GM12878 (cell line): ENCODE measurements around the gene GCNT2. TPM values are rescaled to one million over a fixed set of nuclear protein-coding genes. Genes with fewer than 3 reads are reported as not detected.

Source experiments
- ATAC-seq: fragments of 200-7000 bp; cut with Tn5 transposase; 3 replicates; pipeline ENCODE4 v1.9.1; 2020; ENCODE audit warnings: mild to moderate bottlenecking, moderate library complexity
- BruUV-seq: library from RNA; stranded (reverse); fragments of 400-500 nt; replicated peaks from 2 replicates; lab custom pipeline; 2021; lab: Mats Ljungman, UMichigan
- CTCF ChIA-PET: fragments of 300-600 bp; sonication (Branson Sonifier 250); formaldehyde crosslinking; extraction: SDS; loops from one replicate; lab custom pipeline; 2021; ENCODE audit warnings: inconsistent platforms; lab: Yijun Ruan, JAX
- POLR2A ChIA-PET: fragments of 350-600 bp; formaldehyde crosslinking; extraction: SDS; loops from one replicate; lab custom pipeline; 2021; ENCODE audit warnings: inconsistent platforms; lab: Charles Lee
- RAD21 ChIA-PET: fragments of 300-600 bp; sonication (Branson Sonifier 250); formaldehyde crosslinking; loops from one replicate; lab custom pipeline; 2023; ENCODE audit warnings: antibody characterized with exemption; ENCODE audit not compliant: unreplicated experiment; lab: Charles Lee
- SMC1A ChIA-PET: fragments of 300-600 bp; sonication (Branson Sonifier 250); formaldehyde crosslinking; loops from one replicate; lab custom pipeline; 2023; ENCODE audit not compliant: unreplicated experiment, uncharacterized antibody; lab: Charles Lee
- DNase-seq: peaks from one replicate; pipeline ENCODE4 v3.0.0-alpha.2; 2011; ENCODE audit warnings: low read depth, low spot score
- FAIRE-seq: peaks from 3 replicates; lab custom pipeline; 2011; peaks lifted over from hg19 to GRCh38; lab: Jason Lieb, UNC
- H2AFZ ChIP-seq: 2 replicates; pipeline ENCODE4 v1.6.0; 2011; ENCODE audit warnings: low read depth, low read length, control low read depth; ENCODE audit not compliant: control insufficient read depth
- H3K27ac ChIP-seq: 2 replicates; pipeline ENCODE4 v1.5.1; 2011; ENCODE audit warnings: control low read depth; ENCODE audit not compliant: control insufficient read depth, insufficient read depth
- H3K27me3 ChIP-seq, 2 experiments: replicated peaks in 1 of 2; 2 replicates each; pipeline versions ENCODE4 v1.6.0 to v1.6.1; 2011; ENCODE audit warnings: low read length in 1 of 2; ENCODE audit not compliant: control insufficient read depth in 2 of 2, insufficient read depth in 2 of 2
- H3K36me3 ChIP-seq, 2 experiments: 2 replicates each; pipeline ENCODE4 v1.5.1; 2011; ENCODE audit warnings: low read length in 1 of 2; ENCODE audit not compliant: control insufficient read depth in 2 of 2, insufficient read depth in 2 of 2
- H3K4me1 ChIP-seq: 2 replicates; pipeline ENCODE4 v1.6.1; 2011; ENCODE audit warnings: mild to moderate bottlenecking, low read length, moderate library complexity, mixed read lengths; ENCODE audit not compliant: control insufficient read depth, insufficient read depth
- H3K4me2 ChIP-seq: 2 replicates; pipeline ENCODE4 v1.6.0; 2011; ENCODE audit warnings: control low read depth; ENCODE audit not compliant: control insufficient read depth, insufficient read depth
- H3K4me3 ChIP-seq: fragments of 200-600 bp; sonication (generic); 2 replicates; pipeline ENCODE4 v1.5.1; 2016
- H3K79me2 ChIP-seq: 2 replicates; pipeline ENCODE4 v1.6.0; 2011; ENCODE audit warnings: low read length; ENCODE audit not compliant: control insufficient read depth, insufficient read depth
- H3K9ac ChIP-seq: 2 replicates; pipeline ENCODE4 v1.8.0; 2011; ENCODE audit warnings: low read length, control low read depth, mixed read lengths; ENCODE audit not compliant: control insufficient read depth, insufficient read depth
- H3K9me3 ChIP-seq: replicated peaks from 3 replicates; pipeline ENCODE4 v1.5.1; 2011; ENCODE audit warnings: mild to moderate bottlenecking, low read length; ENCODE audit not compliant: control insufficient read depth, insufficient read depth
- H4K20me1 ChIP-seq: 2 replicates; pipeline ENCODE4 v1.6.0; 2011; ENCODE audit not compliant: control insufficient read depth, insufficient read depth
- BRCA1 ChIP-seq: IDR thresholded peaks from 2 replicates; pipeline ENCODE4 v1.6.1; 2011; ENCODE audit warnings: low read depth, low read length, improper control_type of control experiment
- CBFB ChIP-seq: IDR thresholded peaks from 2 replicates; pipeline ENCODE4 v1.6.1; 2016; ENCODE audit warnings: antibody characterized with exemption, low read depth
- CHD4 ChIP-seq: fragments of 200-600 bp; sonication (generic); IDR thresholded peaks from 2 replicates; pipeline ENCODE4 v1.6.1; 2016; ENCODE audit warnings: mild to moderate bottlenecking
- EGR1 ChIP-seq, 2 experiments: IDR thresholded peaks; 1 replicate in 1 of 2; 2 replicates in 1 of 2; pipeline ENCODE4 v1.6.1; 2011 to 2012; ENCODE audit warnings: low read depth in 2 of 2, low read length in 2 of 2, borderline replicate concordance in 1 of 2, mild to moderate bottlenecking in 1 of 2, moderate library complexity in 1 of 2
- EZH2 ChIP-seq: IDR thresholded peaks from 2 replicates; pipeline ENCODE4 v1.6.1; 2012; ENCODE audit warnings: low read depth, mild to moderate bottlenecking, control low read depth, inconsistent platforms, low read length, borderline replicate concordance; ENCODE audit not compliant: control insufficient read depth
- HDGF ChIP-seq: fragments of 450-650 bp; IDR thresholded peaks from 2 replicates; pipeline ENCODE4 v1.6.1; 2016; ENCODE audit warnings: antibody characterized with exemption
- MEF2A ChIP-seq: IDR thresholded peaks from 2 replicates; pipeline ENCODE4 v1.6.1; 2011; ENCODE audit warnings: low read depth, mild to moderate bottlenecking, low read length, moderate library complexity; ENCODE audit not compliant: insufficient read depth
- NFIC ChIP-seq: IDR thresholded peaks from 2 replicates; pipeline ENCODE4 v1.6.1; 2012; ENCODE audit warnings: low read depth, mild to moderate bottlenecking, inconsistent platforms, low read length, moderate library complexity
- NFYB ChIP-seq: IDR thresholded peaks from 2 replicates; pipeline ENCODE4 v1.6.1; 2011; ENCODE audit warnings: low read depth, mild to moderate bottlenecking, low read length, improper control_type of control experiment, moderate library complexity; ENCODE audit not compliant: insufficient read depth
- RELA ChIP-seq: fragments of 450-650 bp; IDR thresholded peaks from 2 replicates; pipeline ENCODE4 v1.8.0; 2014; ENCODE audit warnings: borderline replicate concordance; ENCODE audit not compliant: partially characterized antibody
- RFX5 ChIP-seq: IDR thresholded peaks from 2 replicates; pipeline ENCODE4 v1.6.1; 2011; ENCODE audit warnings: low read depth, low read length, improper control_type of control experiment
- SREBF1 ChIP-seq: IDR thresholded peaks from 2 replicates; pipeline ENCODE4 v1.6.1; 2012; ENCODE audit warnings: mild to moderate bottlenecking, low read length
- ZBTB33 ChIP-seq: fragments of 450-650 bp; IDR thresholded peaks from 2 replicates; pipeline ENCODE4 v1.6.1; 2017; ENCODE audit warnings: mild to moderate bottlenecking
- ZZZ3 ChIP-seq: IDR thresholded peaks from 2 replicates; pipeline ENCODE4 v1.6.1; 2011; ENCODE audit warnings: low read depth; ENCODE audit not compliant: control insufficient read depth, insufficient read length
- WGBS: methylation state at CpG from one replicate; pipeline ENCODE4 v1.1.6; 2016; ENCODE audit warnings: low lambda C conversion rate; ENCODE audit not compliant: insufficient replicate concordance, insufficient coverage; ENCODE audit errors: missing lambda C conversion rate; 5-methylcytosine and 5-hydroxymethylcytosine counted together
- in situ Hi-C: fragments of 300-500 bp; cut with MboI; formaldehyde crosslinking; loops from 9 replicates; pipeline ENCODE4 v1.14.3; 2018; ENCODE audit warnings: mixed read lengths
- intact Hi-C: fragments of 100-400 bp; cut with micrococcal nuclease; formaldehyde crosslinking; loops from one replicate; pipeline ENCODE4 v1.14.2; 2022; ENCODE audit not compliant: unreplicated experiment
- polyA plus RNA-seq, 11 experiments: library from polyadenylated mRNA; depleted of rRNA in 4 of 11; unstranded in 6 of 11; stranded (reverse) in 5 of 11; fragments of >200 nt; fragmentation: Nextera tagmentation in 4 of 11; fragmentation: Illumina TruSeq in 1 of 11; extraction: Ambion mirVana in 4 of 11; extraction: Trizol in 1 of 11; gene quantifications; 1 replicate in 1 of 11; 2 replicates in 10 of 11; pipeline versions ENCODE4 v1.2.1 to v1.2.3, GENCODE V29; 2011 to 2016; ENCODE audit warnings: inconsistent platforms in 2 of 11, missing spikeins in 2 of 11, low read depth in 1 of 11
- total RNA-seq, 4 experiments: library from RNA; depleted of rRNA in 3 of 4; stranded (reverse); fragments of >200 nt in 3 of 4; fragmentation: Illumina TruSeq in 1 of 4; extraction: Trizol in 1 of 4; gene quantifications; 2 replicates each; pipeline versions ENCODE4 v1.2.1 to v1.2.3, GENCODE V29; 2013 to 2021
- TF ChIP-seq, protein P1 (sequence below): IDR thresholded peaks from 2 replicates; pipeline ENCODE4 v1.6.1; 2012; ENCODE audit warnings: low read depth, low read length, improper control_type of control experiment
- TF ChIP-seq, protein P2 (sequence below): fragments of 450-650 bp; IDR thresholded peaks from 2 replicates; pipeline ENCODE4 v1.6.1; 2016; ENCODE audit warnings: mild to moderate bottlenecking
- TF ChIP-seq, protein P3 (sequence below): IDR thresholded peaks from 2 replicates; pipeline ENCODE4 v1.6.1; 2012; ENCODE audit warnings: low read length, inconsistent platforms

Gene GCNT2
- total and polyA plus RNA-seq, 10 of the 15 experiments (the other 5 are each of a cell fraction or from before 2014, with no cell fraction given): 5.0 to 21.6 (median 11.9) TPM

DNA sequence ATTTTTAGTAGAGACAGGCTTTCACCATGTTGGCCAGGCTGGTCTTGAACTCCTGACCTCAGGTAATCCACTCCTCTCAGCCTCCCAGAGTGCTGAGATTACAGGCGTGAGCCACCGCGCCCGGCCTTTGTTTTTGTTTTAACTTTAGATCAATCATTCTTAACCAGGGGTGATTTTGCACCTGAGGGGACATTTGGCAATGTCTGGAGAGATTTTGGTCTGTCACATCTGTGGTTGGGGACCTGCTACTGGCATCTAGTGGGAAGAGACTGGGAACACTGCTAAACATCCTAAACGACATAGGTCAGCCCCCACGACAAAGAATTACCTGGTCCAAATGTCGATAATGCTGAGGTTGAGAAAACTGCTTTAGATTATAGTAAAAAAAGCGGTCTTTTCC lies 91.0 kb downstream of the GCNT2 start:
- H3K9me3 ChIP-seq: no peaks in the 10 kb centered on the region; the same call in 2 of the 3 replicates
- BruUV-seq: no TSS peak
- H3K27me3 ChIP-seq: no peaks in the 10 kb centered on the region
- intact Hi-C loops (no loop called here), in situ Hi-C loops (no loop called here)
- no peaks in the 10 kb centered on the region; the same call in 1 of the 2 replicates for H4K20me1 ChIP-seq
- H3K36me3 ChIP-seq: no peaks in the 10 kb centered on the region
- H2AFZ ChIP-seq: no peak overlapping the region
- RAD21 ChIA-PET: interaction anchor here (1.0 kb wide), 1 partner anchor 10 kb away, joined by 3 read pairs; no protein-coding TSS in a partner anchor
- SMC1A ChIA-PET: no interaction called here
- TF ChIP-seq ZZZ3 (no peak), RELA (no peak), NFIC (no peak), RFX5 (no peak), CBFB (no peak), NFYB (no peak), SREBF1 (no peak), ZBTB33 (no peak), EZH2 (no peak), CHD4 (no peak), EGR1 (IDR thresholded peaks at IDR 0.05; ENCODE audit: borderline replicate concordance in 1 of 2, low read depth in 2 of 2, low read length in 2 of 2) (no peak), HDGF (no peak), MEF2A (no peak), BRCA1 (no peak)
- TF ChIP-seq, protein P1, sequence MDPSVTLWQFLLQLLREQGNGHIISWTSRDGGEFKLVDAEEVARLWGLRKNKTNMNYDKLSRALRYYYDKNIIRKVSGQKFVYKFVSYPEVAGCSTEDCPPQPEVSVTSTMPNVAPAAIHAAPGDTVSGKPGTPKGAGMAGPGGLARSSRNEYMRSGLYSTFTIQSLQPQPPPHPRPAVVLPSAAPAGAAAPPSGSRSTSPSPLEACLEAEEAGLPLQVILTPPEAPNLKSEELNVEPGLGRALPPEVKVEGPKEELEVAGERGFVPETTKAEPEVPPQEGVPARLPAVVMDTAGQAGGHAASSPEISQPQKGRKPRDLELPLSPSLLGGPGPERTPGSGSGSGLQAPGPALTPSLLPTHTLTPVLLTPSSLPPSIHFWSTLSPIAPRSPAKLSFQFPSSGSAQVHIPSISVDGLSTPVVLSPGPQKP: no peak
- TF ChIP-seq, protein P2, sequence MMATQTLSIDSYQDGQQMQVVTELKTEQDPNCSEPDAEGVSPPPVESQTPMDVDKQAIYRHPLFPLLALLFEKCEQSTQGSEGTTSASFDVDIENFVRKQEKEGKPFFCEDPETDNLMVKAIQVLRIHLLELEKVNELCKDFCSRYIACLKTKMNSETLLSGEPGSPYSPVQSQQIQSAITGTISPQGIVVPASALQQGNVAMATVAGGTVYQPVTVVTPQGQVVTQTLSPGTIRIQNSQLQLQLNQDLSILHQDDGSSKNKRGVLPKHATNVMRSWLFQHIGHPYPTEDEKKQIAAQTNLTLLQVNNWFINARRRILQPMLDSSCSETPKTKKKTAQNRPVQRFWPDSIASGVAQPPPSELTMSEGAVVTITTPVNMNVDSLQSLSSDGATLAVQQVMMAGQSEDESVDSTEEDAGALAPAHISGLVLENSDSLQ: no peak
- TF ChIP-seq, protein P3, sequence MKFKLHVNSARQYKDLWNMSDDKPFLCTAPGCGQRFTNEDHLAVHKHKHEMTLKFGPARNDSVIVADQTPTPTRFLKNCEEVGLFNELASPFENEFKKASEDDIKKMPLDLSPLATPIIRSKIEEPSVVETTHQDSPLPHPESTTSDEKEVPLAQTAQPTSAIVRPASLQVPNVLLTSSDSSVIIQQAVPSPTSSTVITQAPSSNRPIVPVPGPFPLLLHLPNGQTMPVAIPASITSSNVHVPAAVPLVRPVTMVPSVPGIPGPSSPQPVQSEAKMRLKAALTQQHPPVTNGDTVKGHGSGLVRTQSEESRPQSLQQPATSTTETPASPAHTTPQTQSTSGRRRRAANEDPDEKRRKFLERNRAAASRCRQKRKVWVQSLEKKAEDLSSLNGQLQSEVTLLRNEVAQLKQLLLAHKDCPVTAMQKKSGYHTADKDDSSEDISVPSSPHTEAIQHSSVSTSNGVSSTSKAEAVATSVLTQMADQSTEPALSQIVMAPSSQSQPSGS: no peak
- no peak for DNase-seq
- H3K4me2 ChIP-seq: no peak overlapping the region
- H3K4me3 ChIP-seq: no peak overlapping the region
- no peaks in the 10 kb centered on the region for H3K4me1 ChIP-seq
- no peak for ATAC-seq
- no peaks in the 10 kb centered on the region; the same call in 1 of the 2 replicates for H3K79me2 ChIP-seq
- no peak overlapping the region for H3K9ac ChIP-seq
- CTCF ChIA-PET: no interaction called here
- over 99% methylated on average over 8 of the region's 8 CpGs for WGBS
- H3K27ac ChIP-seq: no peak overlapping the region
- no peak for FAIRE-seq
- POLR2A ChIA-PET: no interaction called here
